Measurements from ENCODE around the gene FAM151A.

The FAM151A gene

DNA sequence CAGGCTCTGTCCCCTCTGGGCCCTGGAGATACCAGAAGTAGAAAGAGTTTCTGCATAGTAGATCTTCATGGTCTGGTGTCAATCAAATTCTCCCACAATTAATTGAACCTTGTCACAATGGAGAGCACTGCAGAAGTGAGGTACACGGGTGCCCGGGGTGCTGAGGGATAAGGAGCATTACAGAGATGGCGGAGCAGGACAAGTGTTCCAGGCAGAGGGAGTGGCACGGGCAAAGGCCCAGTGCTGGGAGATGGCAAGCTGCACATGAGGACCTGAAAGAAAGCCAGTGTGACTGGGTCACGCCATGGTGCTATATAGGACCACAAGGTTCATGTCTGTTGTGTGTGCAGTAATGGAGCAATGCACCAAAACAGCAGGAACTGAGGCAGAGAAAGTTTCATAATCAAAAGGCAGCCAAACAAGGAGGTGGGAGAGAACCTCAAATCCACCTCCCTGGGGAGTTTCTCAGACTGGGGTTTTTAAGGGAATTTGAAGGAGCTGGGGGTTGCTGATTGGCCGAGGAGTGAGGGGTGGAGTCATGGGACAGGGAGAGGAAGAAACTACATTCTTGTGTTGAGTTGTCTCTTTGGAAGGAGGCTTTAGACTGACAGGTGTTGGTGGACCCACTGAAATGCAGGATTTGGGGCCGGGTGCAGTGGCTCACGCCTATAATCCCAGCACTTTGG, 47.6 kb downstream of the FAM151A start:
- Histone ChIP-seq H3K9ac (ENCODE audit: low read length) (no peak overlapping the region), H3K79me1 (replicated peaks; ENCODE audit: low read length, poor library complexity, severe bottlenecking) (no peaks in the 10 kb centered on the region), H2BK15ac (ENCODE audit: low read depth, poor library complexity, severe bottlenecking) (no peak overlapping the region), H3K4me1 (ENCODE audit: control insufficient read depth, insufficient read depth, low read depth, low read length) (peaks cover 16% of the 10 kb centered on the region), H2AK5ac (ENCODE audit: low read length, severe bottlenecking) (no peak overlapping the region), H3K4ac (ENCODE audit: low read depth in 1 of 2, low read length in 2 of 2) (no peak overlapping the region), H2BK120ac (ENCODE audit: low read depth, low read length) (no peak overlapping the region), H3K27me3 (ENCODE audit: control insufficient read depth in 1 of 2, insufficient read depth in 1 of 2, low read length in 2 of 2) (peaks cover 0 to 3% of the 10 kb centered on the region in 2 experiments), H2BK5ac (ENCODE audit: low read depth, low read length, poor library complexity, severe bottlenecking) (no peak overlapping the region), H3K4me2 (ENCODE audit: low read length, poor library complexity, severe bottlenecking) (no peak overlapping the region), H2BK12ac (ENCODE audit: low read length in 2 of 2) (peak overlapping the region in 1 of 2 experiments; percentile 37), H3K23ac (ENCODE audit: low read length in 2 of 2) (peak overlapping the region in 1 of 2 experiments; percentile 61), H3K27ac (ENCODE audit: low read length, poor library complexity, severe bottlenecking) (no peak overlapping the region), H3K9me3 (ENCODE audit: control insufficient read depth, low read length) (no peaks in the 10 kb centered on the region), H4K8ac (ENCODE audit: low read length) (no peak overlapping the region), H3K18ac (ENCODE audit: low read depth in 1 of 2, low read length in 2 of 2) (no peak overlapping the region), H4K91ac (ENCODE audit: low read length) (no peak overlapping the region), H2AFZ (ENCODE audit: low read depth, low read length) (no peak overlapping the region), H3K4me3 (ENCODE audit: insufficient read depth in 1 of 2, low read depth in 1 of 2, low read length in 2 of 2) (no peak overlapping the region), H3K14ac (ENCODE audit: low read length in 2 of 2) (peak overlapping the region in 1 of 2 experiments; percentile 53), H3K36me3 (ENCODE audit: control insufficient read depth in 1 of 2, insufficient read depth in 2 of 2, low read depth in 1 of 2, low read length in 2 of 2) (no peaks in the 10 kb centered on the region)
- DNase-seq, result no peak
- WGBS, result 92% methylated on average over 8 of the region's 8 CpGs

DNA sequence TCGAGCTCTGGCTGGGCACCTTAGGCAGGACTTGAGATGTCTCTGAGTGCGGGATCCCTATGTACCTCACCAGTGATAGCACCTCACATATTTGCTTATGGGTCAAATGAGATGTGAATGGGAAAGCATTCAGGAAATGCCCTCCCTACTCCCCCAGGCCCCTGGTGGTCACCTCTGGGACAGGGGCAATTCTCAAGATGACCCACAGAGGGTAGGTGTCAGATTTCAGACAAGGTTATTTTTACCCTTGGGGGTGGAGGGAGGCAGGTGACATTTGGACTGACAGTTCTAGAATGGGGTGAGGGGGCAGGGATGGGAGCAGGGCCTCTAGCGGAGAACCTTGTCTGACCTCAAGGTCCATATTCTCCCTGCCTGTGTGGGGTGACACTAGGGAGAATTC, 48.2 kb downstream of the FAM151A start:
- H3K23ac ChIP-seq (ENCODE audit: low read length in 2 of 2), result peak overlapping the region in 1 of 2 experiments; percentile 46
- WGBS, result 89% methylated on average over 2 of the region's 3 CpGs

DNA sequence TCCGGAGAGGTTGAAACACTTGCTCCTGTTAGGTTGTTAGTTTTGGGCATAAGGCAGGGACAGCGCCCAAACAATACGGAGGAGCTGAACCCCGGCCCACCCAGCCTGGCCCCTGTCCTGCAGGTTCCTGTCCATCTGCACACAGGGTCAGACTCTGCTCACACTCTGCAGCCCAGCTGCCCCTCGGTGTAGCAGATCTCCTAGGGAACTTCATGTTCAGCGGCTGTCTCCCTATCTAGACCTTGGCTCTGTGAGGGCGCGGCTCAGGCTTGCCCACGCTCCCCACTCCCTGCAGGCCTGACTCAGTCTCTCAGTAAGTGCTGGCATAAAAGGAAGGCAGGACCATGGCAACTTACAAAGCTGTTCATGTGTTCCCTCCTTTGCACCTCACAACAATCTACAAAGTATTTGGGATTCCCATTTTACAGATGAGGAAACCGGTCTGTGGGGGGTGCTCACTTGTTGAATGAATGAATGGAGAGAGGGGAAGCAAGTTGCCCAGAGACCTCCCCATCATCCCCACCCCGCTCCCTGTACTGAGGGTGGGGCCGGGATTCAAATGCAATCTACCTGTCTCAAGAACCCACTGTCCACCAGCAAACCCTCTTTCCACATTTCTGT, 49.1 kb downstream of the FAM151A start:
- Histone ChIP-seq H3K9ac (ENCODE audit: low read length) (no peak overlapping the region), H3K23ac (ENCODE audit: low read length in 2 of 2) (no peak overlapping the region), H4K8ac (ENCODE audit: low read length) (no peak overlapping the region), H3K27ac (ENCODE audit: low read length, poor library complexity, severe bottlenecking) (no peak overlapping the region), H4K91ac (ENCODE audit: low read length) (peak overlapping the region; percentile 14), H2AK5ac (ENCODE audit: low read length, severe bottlenecking) (peak overlapping the region; percentile 12), H3K4me2 (ENCODE audit: low read length, poor library complexity, severe bottlenecking) (no peak overlapping the region), H3K79me1 (replicated peaks; ENCODE audit: low read length, poor library complexity, severe bottlenecking) (no peaks in the 10 kb centered on the region), H3K4me3 (ENCODE audit: insufficient read depth in 1 of 2, low read depth in 1 of 2, low read length in 2 of 2) (no peak overlapping the region), H2BK15ac (ENCODE audit: low read depth, poor library complexity, severe bottlenecking) (no peak overlapping the region), H3K4me1 (ENCODE audit: control insufficient read depth, insufficient read depth, low read depth, low read length) (peaks cover 18% of the 10 kb centered on the region), H3K9me3 (ENCODE audit: control insufficient read depth, low read length) (no peaks in the 10 kb centered on the region), H2BK12ac (ENCODE audit: low read length in 2 of 2) (peak overlapping the region in 1 of 2 experiments; percentile 5), H3K18ac (ENCODE audit: low read depth in 1 of 2, low read length in 2 of 2) (no peak overlapping the region), H2AFZ (ENCODE audit: low read depth, low read length) (no peak overlapping the region), H3K4ac (ENCODE audit: low read depth in 1 of 2, low read length in 2 of 2) (no peak overlapping the region), H3K27me3 (ENCODE audit: control insufficient read depth in 1 of 2, insufficient read depth in 1 of 2, low read length in 2 of 2) (peaks cover 0 to 3% of the 10 kb centered on the region in 2 experiments), H2BK5ac (ENCODE audit: low read depth, low read length, poor library complexity, severe bottlenecking) (no peak overlapping the region), H3K14ac (ENCODE audit: low read length in 2 of 2) (no peak overlapping the region), H3K36me3 (ENCODE audit: control insufficient read depth in 1 of 2, insufficient read depth in 2 of 2, low read depth in 1 of 2, low read length in 2 of 2) (no peaks in the 10 kb centered on the region), H2BK120ac (ENCODE audit: low read depth, low read length) (no peak overlapping the region)
- WGBS, result 92% methylated on average over 12 of the region's 12 CpGs
- DNase-seq, result no peak

More for the DNA sequence above, 48.2 kb downstream of the FAM151A start:
- no peak overlapping the region for H2AK5ac ChIP-seq (ENCODE audit: low read length, severe bottlenecking)
- no peaks in the 10 kb centered on the region for H3K9me3 ChIP-seq (ENCODE audit: control insufficient read depth, low read length)
- no peak overlapping the region for H2BK15ac ChIP-seq (ENCODE audit: low read depth, poor library complexity, severe bottlenecking)
- H3K27me3 ChIP-seq (ENCODE audit: control insufficient read depth in 1 of 2, insufficient read depth in 1 of 2, low read length in 2 of 2), result peaks cover 0 to 3% of the 10 kb centered on the region in 2 experiments
- no peak overlapping the region for H2BK5ac ChIP-seq (ENCODE audit: low read depth, low read length, poor library complexity, severe bottlenecking)
- no peak overlapping the region for H3K18ac ChIP-seq (ENCODE audit: low read depth in 1 of 2, low read length in 2 of 2)
- H3K4me2 ChIP-seq (ENCODE audit: low read length, poor library complexity, severe bottlenecking), result no peak overlapping the region
- no peak overlapping the region for H2BK12ac ChIP-seq (ENCODE audit: low read length in 2 of 2)
- DNase-seq, result no peak
- no peak overlapping the region for H4K91ac ChIP-seq (ENCODE audit: low read length)
- no peak overlapping the region for H2AFZ ChIP-seq (ENCODE audit: low read depth, low read length)
- no peak overlapping the region for H3K9ac ChIP-seq (ENCODE audit: low read length)
- no peak overlapping the region for H4K8ac ChIP-seq (ENCODE audit: low read length)
- no peak overlapping the region for H3K27ac ChIP-seq (ENCODE audit: low read length, poor library complexity, severe bottlenecking)
- H3K4me3 ChIP-seq (ENCODE audit: insufficient read depth in 1 of 2, low read depth in 1 of 2, low read length in 2 of 2), result no peak overlapping the region
- no peak overlapping the region for H3K14ac ChIP-seq (ENCODE audit: low read length in 2 of 2)
- H3K4ac ChIP-seq (ENCODE audit: low read depth in 1 of 2, low read length in 2 of 2), result no peak overlapping the region
- H3K4me1 ChIP-seq (ENCODE audit: control insufficient read depth, insufficient read depth, low read depth, low read length), result peaks cover 16% of the 10 kb centered on the region
- no peaks in the 10 kb centered on the region for H3K79me1 ChIP-seq (replicated peaks; ENCODE audit: low read length, poor library complexity, severe bottlenecking)
- no peak overlapping the region for H2BK120ac ChIP-seq (ENCODE audit: low read depth, low read length)
- no peaks in the 10 kb centered on the region for H3K36me3 ChIP-seq (ENCODE audit: control insufficient read depth in 1 of 2, insufficient read depth in 2 of 2, low read depth in 1 of 2, low read length in 2 of 2)

DNA sequence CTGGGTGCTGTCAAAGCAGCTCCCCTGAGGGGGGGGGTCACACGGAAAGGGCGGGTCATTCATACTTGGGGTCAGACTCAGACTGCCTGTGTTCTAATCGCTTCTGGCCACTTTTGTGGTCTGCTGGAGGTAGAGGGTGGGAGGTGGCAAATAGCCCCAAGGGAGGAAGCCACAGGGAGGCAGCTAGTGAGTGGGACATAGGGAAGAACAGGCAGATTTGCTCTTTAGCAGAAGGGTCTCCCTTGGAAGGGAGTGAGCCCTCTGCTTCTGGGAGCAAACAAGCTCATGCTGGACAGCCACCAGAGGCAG, 50.8 kb downstream of the FAM151A start:
- H3K23ac ChIP-seq (ENCODE audit: low read length in 2 of 2), result no peak overlapping the region
- H3K27ac ChIP-seq (ENCODE audit: low read length, poor library complexity, severe bottlenecking), result no peak overlapping the region
- peaks cover 20% of the 10 kb centered on the region for H3K4me1 ChIP-seq (ENCODE audit: control insufficient read depth, insufficient read depth, low read depth, low read length)
- no peak overlapping the region for H2AK5ac ChIP-seq (ENCODE audit: low read length, severe bottlenecking)
- peak overlapping the region; percentile 40 to 46 for H3K18ac ChIP-seq (ENCODE audit: low read depth in 1 of 2, low read length in 2 of 2)
- H4K91ac ChIP-seq (ENCODE audit: low read length), result no peak overlapping the region
- no peak overlapping the region for H2BK15ac ChIP-seq (ENCODE audit: low read depth, poor library complexity, severe bottlenecking)
- no peak overlapping the region for H2AFZ ChIP-seq (ENCODE audit: low read depth, low read length)
- no peak overlapping the region for H3K4me3 ChIP-seq (ENCODE audit: insufficient read depth in 1 of 2, low read depth in 1 of 2, low read length in 2 of 2)
- H2BK12ac ChIP-seq (ENCODE audit: low read length in 2 of 2), result peak overlapping the region in 1 of 2 experiments; percentile 81
- H3K79me1 ChIP-seq (replicated peaks; ENCODE audit: low read length, poor library complexity, severe bottlenecking), result no peaks in the 10 kb centered on the region
- no peak overlapping the region for H3K14ac ChIP-seq (ENCODE audit: low read length in 2 of 2)
- H2BK5ac ChIP-seq (ENCODE audit: low read depth, low read length, poor library complexity, severe bottlenecking), result no peak overlapping the region
- H3K4ac ChIP-seq (ENCODE audit: low read depth in 1 of 2, low read length in 2 of 2), result no peak overlapping the region
- H4K8ac ChIP-seq (ENCODE audit: low read length), result no peak overlapping the region
- peaks cover 0 to 3% of the 10 kb centered on the region in 2 experiments for H3K27me3 ChIP-seq (ENCODE audit: control insufficient read depth in 1 of 2, insufficient read depth in 1 of 2, low read length in 2 of 2)
- no peak for DNase-seq
- no peaks in the 10 kb centered on the region for H3K9me3 ChIP-seq (ENCODE audit: control insufficient read depth, low read length)
- WGBS, result 82% methylated on average over 3 of the region's 3 CpGs
- no peak overlapping the region for H3K4me2 ChIP-seq (ENCODE audit: low read length, poor library complexity, severe bottlenecking)
- H2BK120ac ChIP-seq (ENCODE audit: low read depth, low read length), result no peak overlapping the region
- no peak overlapping the region for H3K9ac ChIP-seq (ENCODE audit: low read length)
- no peaks in the 10 kb centered on the region for H3K36me3 ChIP-seq (ENCODE audit: control insufficient read depth in 1 of 2, insufficient read depth in 2 of 2, low read depth in 1 of 2, low read length in 2 of 2)
